ENCODE data around the gene UNC13B.
"Not testable (repeated sequence)": the region's sequence is repeated elsewhere in the genome, so short reads cannot be mapped to it uniquely, and the experiment has no call there.

The UNC13B gene

DNA sequence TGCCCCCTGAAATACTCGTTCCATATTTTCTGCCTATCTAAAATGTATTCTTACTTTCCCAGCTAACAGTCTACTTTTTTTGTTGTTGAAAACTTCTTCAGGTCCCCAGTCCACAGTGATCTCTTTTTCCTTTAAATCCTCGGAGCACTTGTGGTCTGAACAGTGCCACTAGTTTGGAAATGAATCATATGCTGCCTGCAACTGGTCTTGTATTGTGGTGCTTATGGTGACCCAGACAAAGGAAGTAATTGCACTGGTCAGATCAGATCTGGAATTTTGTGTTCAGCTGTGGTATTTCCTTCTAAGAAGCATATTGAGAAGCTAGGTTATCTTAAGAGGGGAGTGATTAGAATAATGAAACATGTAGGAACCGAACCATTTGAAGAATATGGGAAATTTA is 2.9 kb downstream of the UNC13B start (continued):
- TF ChIP-seq ZNF747 (tag by site-specific recombination; IDR thresholded peaks at IDR 0.05) (no peak), ZNF280C (tag by site-specific recombination; IDR thresholded peaks at IDR 0.05) (no peak), ZNF221 (tag by site-specific recombination; IDR thresholded peaks at IDR 0.05; ENCODE audit: borderline replicate concordance) (no peak), ZNF214 (tag by site-specific recombination; IDR thresholded peaks at IDR 0.05; ENCODE audit: borderline replicate concordance) (no peak), ZNF791 (tag by site-specific recombination; IDR thresholded peaks at IDR 0.05) (no peak), ZNF664 (tag by site-specific recombination; IDR thresholded peaks at IDR 0.05) (no peak), ZNF558 (tag by site-specific recombination; IDR thresholded peaks at IDR 0.05) (no peak), IKZF3 (tag by site-specific recombination; IDR thresholded peaks at IDR 0.05) (no peak), ZNF223 (tag by site-specific recombination; IDR thresholded peaks at IDR 0.05) (no peak), ZNF701 (tag by site-specific recombination; IDR thresholded peaks at IDR 0.05) (no peak), ZNF529 (tag by site-specific recombination; IDR thresholded peaks at IDR 0.05; ENCODE audit: insufficient replicate concordance) (no peak)
- TF ChIP-seq, protein P1, sequence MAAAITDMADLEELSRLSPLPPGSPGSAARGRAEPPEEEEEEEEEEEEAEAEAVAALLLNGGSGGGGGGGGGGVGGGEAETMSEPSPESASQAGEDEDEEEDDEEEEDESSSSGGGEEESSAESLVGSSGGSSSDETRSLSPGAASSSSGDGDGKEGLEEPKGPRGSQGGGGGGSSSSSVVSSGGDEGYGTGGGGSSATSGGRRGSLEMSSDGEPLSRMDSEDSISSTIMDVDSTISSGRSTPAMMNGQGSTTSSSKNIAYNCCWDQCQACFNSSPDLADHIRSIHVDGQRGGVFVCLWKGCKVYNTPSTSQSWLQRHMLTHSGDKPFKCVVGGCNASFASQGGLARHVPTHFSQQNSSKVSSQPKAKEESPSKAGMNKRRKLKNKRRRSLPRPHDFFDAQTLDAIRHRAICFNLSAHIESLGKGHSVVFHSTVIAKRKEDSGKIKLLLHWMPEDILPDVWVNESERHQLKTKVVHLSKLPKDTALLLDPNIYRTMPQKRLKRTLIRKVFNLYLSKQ (tag by site-specific recombination; IDR thresholded peaks at IDR 0.05; ENCODE audit: borderline replicate concordance), result no peak

DNA sequence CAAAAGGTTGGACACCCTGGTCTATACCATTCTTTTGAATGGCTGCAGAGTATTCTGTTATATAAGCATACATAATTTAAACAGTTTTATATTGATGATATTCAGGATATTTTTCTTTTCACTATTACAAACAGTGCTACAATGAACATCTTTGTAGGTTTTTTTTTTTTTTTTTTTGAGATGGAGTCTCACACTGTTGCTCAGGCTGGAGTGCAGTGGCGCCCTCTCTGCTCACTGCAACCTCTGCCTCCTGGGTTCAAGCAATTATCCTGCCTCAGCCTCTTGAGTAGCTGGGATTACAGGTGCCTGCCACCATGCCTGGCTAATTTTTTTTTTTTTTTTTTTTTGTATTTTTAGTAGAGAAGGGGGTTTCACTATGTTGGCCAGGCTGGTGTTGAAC is 5.6 kb downstream of the UNC13B start:
- not testable (repeated sequence) for H3K27ac ChIP-seq (ENCODE audit: extremely low read depth, low read depth, low read length); H3K4me1 ChIP-seq (ENCODE audit: control insufficient read depth, insufficient read depth, low read length); H3K36me3 ChIP-seq (ENCODE audit: control insufficient read depth in 2 of 2, insufficient read depth in 1 of 2, low read length in 2 of 2); H3K4me3 ChIP-seq (ENCODE audit: low read depth, low read length); H3K9me3 ChIP-seq (ENCODE audit: control insufficient read depth, insufficient read depth, low read depth, low read length)
- POLR2A ChIA-PET, result interaction anchor here (0.6 kb wide), 1 partner anchor 56 kb away, joined by 3 read pairs; no protein-coding TSS in a partner anchor
- CTCF ChIA-PET, result interaction anchor here (0.6 to 0.7 kb wide), 2 partner anchors 31 to 436 kb away, joined by 3 to 4 read pairs; no protein-coding TSS in a partner anchor

DNA sequence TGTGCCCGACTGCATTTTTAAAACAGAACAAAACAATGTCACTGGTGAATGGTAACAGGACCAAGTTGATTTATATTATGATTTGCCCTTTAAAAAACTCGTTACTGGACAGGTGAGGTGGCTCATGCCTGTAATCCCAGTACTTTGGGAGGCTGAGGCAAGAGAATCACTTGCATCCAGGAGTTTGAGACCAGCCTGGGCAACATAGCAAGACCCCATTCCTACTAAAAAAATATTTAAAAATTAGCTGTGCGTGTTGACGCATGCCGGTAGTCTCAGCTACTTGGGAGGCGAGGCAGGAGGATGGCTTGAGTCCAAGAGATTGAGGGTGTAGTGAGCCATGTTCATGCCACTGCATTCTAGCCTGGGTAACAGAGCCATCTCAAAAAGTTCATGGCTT is 7.2 kb downstream of the UNC13B start:
- Histone ChIP-seq H3K27ac (ENCODE audit: extremely low read depth, low read depth, low read length) (no peak overlapping the region), H3K36me3 (ENCODE audit: control insufficient read depth in 2 of 2, insufficient read depth in 1 of 2, low read length in 2 of 2) (no peaks in the 10 kb centered on the region), H3K4me1 (ENCODE audit: control insufficient read depth, insufficient read depth, low read length) (peaks cover 3% of the 10 kb centered on the region; the same call in 1 of the 2 replicates), H3K9me3 (ENCODE audit: control insufficient read depth, insufficient read depth, low read depth, low read length) (no peaks in the 10 kb centered on the region), H3K4me3 (ENCODE audit: low read depth, low read length) (no peak overlapping the region)
- ChIA-PET CTCF (interaction anchor here (1.3 kb wide), 1 partner anchor 269 kb away, joined by 3 read pairs; no protein-coding TSS in a partner anchor), POLR2A (no interaction called here)
- TF ChIP-seq ZNF121 (tag by site-specific recombination; IDR thresholded peaks at IDR 0.05) (0 out of 2 replicates have a peak, but pooled peaks have one; percentile 11), ZNF114 (tag by site-specific recombination; IDR thresholded peaks at IDR 0.05) (no peak), ZNF335 (tag by site-specific recombination; conservative IDR thresholded peaks at IDR 0.05) (no peak), ZNF146 (tag by site-specific recombination; IDR thresholded peaks at IDR 0.05) (no peak), ZNF658 (tag by site-specific recombination; IDR thresholded peaks at IDR 0.05) (no peak), ZBTB6 (tag by site-specific recombination; IDR thresholded peaks at IDR 0.05) (no peak)
